SKM-1 (cell line): ENCODE results near the gene SRGAP2C.
"Not testable (repeated sequence)": the region's sequence is repeated elsewhere in the genome, so short reads cannot be mapped to it uniquely, and the experiment has no call there.

Source experiments
- DNase-seq: peaks from one replicate; lab custom pipeline; 2025; ENCODE audit not compliant: unreplicated experiment; lab: John Stamatoyannopoulos, UW

The SRGAP2C gene

GRCh38 chr1:121368910-121369309, 184.1 kb downstream of the SRGAP2C start:
- not testable (repeated sequence) for DNase-seq

DNA sequence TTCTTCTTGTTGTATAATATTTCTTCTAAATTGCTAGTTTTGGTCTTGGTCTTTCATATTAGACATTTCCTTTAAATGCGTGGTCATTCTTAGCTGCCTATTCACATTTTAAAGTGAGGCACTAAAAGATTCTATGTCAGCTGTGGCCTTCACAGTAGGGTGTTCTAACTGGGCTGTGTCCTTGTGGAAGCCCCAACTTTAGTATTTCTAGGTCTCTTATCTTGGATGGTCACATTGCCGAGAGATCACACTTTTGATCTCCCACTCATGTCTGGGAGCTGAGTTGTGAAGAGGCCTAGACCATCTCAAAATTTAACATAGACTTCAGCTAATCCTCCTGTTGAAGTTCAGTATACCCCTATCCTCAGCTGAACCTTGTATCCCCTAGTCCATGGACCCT, 185.2 kb downstream of the SRGAP2C start:
- DNase-seq, result not testable (repeated sequence)

GRCh38 chr1:121374851-121375367, 190.1 kb downstream of the SRGAP2C start:
- DNase-seq, result not testable (repeated sequence)

DNA sequence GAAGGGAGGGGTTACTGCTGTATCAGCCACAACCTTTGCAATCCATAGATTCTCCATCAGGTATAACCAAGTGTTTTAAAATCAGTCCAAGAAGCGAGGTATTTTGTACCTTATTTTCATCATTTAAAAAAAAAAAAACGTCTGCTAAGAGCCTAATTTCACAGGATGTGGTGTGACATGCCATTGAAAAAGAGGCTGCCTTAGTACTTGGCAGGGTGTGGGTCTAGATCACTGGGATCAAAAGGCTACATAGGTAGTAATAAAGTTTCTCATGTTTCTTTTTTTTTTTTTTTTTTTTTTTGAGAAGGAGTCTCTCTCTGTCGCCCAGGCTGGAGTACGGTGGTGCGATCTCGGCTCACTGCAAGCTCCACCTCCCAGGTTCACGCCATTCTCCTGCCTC, 192.2 kb downstream of the SRGAP2C start:
- not testable (repeated sequence) for DNase-seq

GRCh38 chr1:121378757-121379156, 194.0 kb downstream of the SRGAP2C start:
- DNase-seq, result not testable (repeated sequence)

- DNase-seq, result not testable (repeated sequence)
These were observed 200.0 kb downstream of the SRGAP2C start for GRCh38 chr1:121384754-121385153.

DNA sequence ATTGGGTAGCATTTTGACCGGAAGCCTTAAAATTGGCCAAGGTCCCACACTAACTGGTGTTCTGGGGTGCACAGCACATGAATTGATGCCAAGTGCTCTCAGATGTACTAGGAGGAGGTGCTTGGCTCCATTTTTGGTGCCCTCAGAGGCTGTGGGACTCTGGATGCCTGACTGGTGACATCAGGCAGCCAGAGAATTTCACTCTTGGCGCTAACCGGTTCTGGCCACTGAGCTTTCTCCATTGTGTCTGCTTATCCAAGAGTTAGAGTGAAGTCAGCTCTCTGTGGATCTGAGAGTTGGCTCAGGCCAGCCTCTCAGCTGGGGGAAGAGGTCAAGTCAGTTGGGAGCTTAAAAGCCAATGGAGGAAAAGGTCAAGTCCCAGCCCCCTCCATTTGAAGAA, 200.4 kb downstream of the SRGAP2C start:
- DNase-seq, result not testable (repeated sequence)

DNA sequence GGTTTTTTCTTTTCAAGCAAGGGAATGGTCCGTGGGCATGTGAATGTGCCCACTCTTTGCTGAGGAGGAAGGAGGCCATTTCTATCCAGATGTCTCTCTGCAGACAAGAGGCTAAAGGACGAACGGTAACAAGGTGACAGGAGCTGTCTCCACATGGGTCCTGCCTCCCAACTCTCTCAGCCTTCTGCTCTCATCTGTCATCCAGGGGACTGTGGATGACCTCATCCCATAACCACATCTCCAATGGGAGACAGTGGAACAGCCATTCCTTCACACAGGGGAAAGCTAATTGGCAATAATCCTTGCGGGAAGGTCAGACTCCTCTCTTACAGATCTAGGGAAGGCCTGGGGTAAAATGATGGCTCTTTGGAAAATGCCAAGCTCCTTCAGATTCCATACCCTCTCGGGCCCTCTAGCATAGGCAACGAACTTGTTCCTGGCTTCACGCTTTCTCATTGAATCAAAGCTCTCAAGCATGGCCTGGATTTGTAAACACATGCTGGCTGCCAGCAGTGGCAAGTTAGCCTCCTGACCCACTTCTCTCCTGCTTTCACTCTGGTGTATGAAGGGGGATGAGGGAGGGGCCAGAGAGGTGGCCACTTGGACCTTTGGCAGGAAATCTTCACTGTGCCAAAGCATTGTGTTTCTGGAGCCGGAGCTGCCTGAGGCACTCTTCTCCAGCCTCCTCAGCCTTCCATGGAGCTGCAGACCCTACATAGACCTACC, 201.0 kb downstream of the SRGAP2C start:
- not testable (repeated sequence) for DNase-seq

DNA sequence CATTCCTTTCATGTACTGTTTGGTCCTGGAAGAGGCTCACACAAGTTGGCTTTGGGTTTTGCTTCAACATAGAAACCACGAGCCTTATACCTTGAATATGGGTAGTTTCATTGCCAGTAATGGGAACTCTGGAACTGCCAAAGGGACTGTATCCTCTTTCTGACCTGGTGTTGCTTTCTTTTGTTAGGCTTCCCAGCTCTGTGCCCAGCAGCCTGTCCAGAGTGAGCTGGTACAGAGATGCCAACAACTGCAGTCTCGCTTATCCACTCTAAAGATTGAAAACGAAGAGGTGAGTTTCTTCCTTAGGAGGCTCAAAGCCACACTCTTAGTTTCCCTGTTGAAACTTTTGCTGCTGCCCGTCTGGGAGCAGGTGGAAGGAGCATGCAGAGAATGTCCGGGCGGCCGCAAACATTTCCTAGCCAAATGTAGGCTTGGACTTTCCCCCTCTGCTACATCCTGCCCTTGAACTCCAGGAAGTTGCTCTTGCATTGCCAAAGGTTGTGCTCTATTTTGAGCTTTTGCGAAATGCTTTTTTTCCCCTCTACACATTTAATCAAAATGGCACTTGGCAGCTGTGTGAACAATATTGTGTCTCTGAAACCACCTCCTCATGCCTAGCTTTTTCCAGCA, 201.7 kb downstream of the SRGAP2C start:
- not testable (repeated sequence) for DNase-seq

DNA sequence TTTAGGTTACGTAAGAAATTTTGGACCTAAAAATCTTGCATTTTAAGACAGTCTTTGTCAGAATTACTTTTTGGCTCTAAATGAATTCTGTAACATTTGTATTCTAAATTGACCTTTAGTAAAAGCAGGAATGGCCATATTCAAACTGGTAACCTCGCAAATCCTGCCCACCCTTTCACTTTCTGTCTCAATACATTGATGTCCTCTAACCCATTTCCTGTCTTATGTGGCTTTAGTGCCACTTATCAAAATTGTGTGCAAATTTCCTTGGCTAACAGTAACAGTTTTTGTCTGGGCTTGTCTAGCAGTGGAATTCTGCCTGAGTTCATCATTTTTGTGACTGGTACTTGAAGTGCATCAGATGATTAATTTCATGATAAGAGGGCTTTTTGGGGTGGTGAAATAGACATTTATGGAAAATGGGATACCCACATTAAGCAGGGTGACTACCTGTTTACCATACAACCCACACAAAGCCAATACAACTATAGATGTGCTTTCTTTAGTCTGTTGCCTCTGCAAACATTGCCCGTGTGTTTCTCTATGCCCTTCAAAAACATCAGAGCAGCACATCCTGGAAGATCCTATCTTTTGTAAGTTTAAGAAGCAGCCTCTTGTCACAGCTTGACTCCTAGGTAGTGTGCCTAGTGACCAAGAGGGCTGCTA, 205.3 kb downstream of the SRGAP2C start:
- not testable (repeated sequence) for DNase-seq

DNA sequence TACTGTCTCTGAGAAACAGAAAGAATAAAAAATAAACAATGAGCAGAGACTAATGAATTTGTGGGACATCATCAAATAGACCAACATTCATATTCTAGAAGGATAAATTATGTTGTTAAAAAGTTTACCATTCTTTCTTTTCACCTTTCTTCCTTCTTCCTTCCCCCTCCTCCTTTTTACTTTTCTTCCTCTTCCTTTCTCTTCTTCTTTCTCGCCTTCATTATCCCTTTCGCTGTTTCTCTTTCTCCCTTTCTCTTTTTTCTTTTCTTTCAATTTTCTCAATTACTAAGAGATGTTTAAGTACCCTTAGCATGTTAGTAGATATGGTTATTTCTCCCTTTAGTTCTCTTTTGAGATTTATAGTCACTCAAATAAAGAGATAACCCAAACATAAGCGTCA, 207.4 kb downstream of the SRGAP2C start:
- DNase-seq, result not testable (repeated sequence)

DNA sequence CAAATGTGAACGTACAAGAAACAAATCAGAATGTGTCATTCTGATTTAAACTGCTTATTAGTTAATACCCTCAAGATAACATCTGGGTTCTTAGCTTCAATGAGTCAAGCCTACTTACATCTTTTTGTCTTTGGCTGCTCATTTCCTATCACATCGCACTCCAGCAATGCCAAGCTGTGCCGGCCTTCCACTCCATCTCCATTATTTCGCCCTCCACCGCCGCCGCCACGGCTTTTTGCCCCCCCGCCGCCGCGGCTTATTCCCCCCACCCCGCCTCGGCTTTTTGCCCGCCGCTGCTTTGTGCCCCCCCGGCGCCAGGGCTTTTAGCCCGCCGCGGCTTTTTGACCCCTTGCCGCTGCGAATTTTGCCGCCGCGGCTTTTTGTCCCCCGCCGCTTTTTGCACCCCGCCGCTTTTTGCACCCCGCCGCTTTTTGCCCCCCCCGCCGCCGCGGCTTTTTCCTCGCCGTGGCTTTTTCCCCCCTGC, 211.0 kb downstream of the SRGAP2C start:
- not testable (repeated sequence) for DNase-seq

DNA sequence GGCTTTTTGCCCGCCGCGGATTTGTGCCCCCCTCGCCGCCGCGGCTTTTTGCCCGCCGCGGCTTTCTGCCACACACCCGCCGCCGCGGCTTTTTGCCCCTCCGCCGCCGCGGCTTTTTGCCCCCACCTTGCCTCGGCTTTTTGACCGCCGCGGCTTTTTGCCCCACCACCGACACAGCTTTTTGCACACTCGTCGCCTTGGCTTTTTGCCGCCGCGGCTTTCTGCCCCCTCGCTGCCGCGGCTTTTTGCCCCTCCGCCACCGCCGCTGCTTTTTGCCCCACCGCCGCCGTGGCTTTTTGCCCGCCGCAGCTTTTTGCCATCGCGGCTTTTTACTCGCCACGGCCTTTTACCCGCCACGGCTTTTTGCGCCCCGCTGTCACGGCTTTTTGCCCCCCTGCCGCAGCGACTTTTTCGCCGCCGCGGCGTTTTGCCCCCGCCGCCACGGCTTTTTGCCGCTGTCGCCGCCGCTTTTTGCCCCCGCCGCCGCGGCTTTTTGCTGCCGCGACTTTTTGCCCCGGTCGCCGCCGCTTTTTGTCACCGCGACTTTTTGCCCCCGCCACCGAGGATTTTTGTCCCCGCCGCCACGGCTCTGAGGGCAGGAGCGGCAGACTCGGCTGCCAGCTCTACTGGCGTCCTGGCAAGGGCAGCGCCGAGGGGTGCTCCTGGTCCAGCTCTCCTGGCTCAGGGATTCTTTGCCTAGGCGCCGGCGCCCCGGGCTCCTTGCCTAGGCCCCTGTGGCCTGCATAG, 211.7 kb downstream of the SRGAP2C start:
- DNase-seq, result not testable (repeated sequence)

DNA sequence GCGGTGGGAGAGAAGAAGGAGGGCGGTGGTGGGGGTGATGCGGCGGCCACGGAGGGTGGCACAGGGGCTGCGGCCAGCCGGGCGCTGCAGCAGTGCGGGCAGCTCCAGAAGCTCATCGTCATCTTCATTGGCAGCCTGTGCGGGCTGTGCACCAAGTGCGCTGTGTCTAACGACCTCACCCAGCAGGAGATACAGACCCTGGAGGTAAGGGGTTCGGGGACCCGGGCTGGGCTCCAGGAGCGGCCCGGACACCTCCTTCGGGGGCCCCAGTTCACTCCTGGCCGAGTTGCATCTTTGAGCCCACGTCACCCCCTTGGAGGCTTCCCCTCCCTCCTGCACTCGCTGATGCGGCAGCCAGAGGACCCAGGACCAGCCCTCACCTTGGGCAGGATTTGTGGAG, 212.3 kb downstream of the SRGAP2C start:
- DNase-seq, result not testable (repeated sequence)

DNA sequence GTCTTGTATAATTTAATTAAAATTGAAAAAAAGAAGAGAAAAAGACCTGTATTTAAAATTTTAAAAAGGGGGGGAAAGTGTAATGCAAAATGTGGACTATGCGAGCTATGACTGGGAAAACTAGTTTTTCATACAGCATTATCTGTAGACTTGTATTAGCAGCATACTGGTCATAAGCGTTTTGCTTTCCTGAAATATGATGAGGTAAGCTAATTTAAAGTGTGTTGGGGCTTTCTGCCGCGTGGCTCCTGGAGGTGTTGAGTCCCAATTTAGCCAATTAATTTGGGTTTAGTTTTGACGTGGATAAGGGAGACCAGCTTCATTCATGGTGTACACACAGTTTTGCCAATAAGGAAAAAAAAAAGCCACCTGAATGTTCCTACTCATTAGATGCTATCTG, 214.4 kb downstream of the SRGAP2C start:
- DNase-seq, result not testable (repeated sequence)

GRCh38 chr1:121400108-121400507, 215.3 kb downstream of the SRGAP2C start:
- not testable (repeated sequence) for DNase-seq

GRCh38 chr1:121400541-121401310, 216.0 kb downstream of the SRGAP2C start:
- not testable (repeated sequence) for DNase-seq

DNA sequence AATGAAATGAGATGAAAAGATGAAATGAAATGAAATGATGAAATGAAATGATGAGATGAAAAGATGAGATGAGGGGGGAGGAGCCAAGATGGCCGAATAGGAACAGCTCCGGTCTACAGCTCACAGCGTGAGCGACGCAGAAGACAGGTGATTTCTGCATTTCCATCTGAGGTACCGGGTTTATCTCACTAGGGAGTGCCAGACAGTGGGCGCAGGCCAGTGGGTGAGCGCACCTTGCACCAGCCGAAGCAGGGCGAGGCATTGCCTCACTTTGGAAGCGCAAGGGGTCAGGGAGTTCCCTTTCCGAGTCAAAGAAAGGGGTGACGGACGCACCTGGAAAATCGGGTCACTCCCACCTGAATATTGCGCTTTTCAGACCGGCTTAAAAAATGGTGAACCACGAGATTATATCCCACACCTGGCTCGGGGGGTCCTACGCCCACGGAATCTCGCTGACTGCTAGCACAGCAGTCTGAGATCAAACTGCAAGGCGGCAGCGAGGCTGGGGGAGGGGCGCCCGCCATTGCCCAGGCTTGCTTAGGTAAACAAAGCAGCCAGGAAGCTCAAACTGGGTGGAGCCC, 216.7 kb downstream of the SRGAP2C start:
- DNase-seq, result not testable (repeated sequence)

DNA sequence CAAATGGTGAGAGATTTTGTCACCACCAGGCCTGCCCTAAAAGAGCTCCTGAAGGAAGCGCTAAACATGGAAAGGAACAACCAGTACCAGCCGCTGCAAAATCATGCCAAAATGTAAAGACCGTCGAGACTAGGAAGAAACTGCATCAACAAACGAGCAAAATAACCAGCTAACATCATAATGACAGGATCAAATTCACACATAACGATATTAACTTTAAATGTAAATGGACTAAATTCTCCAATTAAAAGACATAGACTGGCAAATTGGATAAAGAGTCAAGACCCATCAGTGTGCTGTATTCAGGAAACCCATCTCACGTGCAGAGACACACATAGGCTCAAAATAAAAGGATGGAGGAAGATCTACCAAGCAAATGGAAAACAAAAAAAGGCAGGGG, 218.5 kb downstream of the SRGAP2C start:
- not testable (repeated sequence) for DNase-seq

GRCh38 chr1:121408354-121408753, 223.6 kb downstream of the SRGAP2C start:
- peak; percentile 16 for DNase-seq
